Hypothalamus (tissue), 51 donors: ENCODE results near the gene C4orf50.
A peak's percentile ranks its signal among the peaks of the same experiment; 100 is the strongest.
"Not testable (repeated sequence)": the region's sequence is repeated elsewhere in the genome, so short reads cannot be mapped to it uniquely, and the experiment has no call there.

Experiments
- DNase-seq, 51 donors: peaks; one replicate each; lab custom pipeline; 2025; lab: John Stamatoyannopoulos, UW

The C4orf50 gene

DNA sequence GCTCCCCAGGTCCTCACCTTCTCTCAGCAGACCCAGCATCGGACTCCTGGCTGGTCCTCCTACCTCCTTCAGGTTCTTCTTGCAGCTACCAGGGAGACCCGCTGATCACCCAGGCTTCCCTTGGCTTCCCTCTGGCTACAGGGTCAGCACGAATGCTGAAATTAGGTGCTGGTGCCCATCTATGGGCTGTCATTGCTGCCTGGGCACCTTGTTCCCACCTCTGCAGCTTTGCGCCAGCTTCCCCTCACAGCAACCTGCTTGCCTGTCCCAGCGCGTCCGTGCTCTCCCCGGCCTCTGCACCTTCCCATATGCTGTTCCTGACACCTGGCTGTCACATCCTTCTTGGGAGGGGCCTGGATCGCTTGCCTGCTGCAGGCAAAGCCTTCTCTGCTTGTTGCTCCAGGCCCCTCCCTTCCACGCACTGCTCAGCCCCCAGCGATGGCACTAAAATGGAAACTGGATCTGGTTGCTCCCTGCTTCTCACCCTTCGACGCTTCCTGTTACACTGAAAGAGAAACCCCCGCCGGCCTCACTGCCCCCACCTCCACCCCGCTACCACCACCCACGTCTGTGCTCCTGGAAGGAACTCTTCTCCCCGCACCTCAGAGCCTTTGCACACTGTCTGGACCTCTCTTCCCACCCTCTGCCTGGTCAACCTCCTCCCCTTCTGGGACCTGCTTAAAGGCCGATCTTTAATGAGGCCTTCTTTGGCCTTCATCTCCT lies 22.2 kb downstream of the C4orf50 start:
- no peak for DNase-seq

DNA sequence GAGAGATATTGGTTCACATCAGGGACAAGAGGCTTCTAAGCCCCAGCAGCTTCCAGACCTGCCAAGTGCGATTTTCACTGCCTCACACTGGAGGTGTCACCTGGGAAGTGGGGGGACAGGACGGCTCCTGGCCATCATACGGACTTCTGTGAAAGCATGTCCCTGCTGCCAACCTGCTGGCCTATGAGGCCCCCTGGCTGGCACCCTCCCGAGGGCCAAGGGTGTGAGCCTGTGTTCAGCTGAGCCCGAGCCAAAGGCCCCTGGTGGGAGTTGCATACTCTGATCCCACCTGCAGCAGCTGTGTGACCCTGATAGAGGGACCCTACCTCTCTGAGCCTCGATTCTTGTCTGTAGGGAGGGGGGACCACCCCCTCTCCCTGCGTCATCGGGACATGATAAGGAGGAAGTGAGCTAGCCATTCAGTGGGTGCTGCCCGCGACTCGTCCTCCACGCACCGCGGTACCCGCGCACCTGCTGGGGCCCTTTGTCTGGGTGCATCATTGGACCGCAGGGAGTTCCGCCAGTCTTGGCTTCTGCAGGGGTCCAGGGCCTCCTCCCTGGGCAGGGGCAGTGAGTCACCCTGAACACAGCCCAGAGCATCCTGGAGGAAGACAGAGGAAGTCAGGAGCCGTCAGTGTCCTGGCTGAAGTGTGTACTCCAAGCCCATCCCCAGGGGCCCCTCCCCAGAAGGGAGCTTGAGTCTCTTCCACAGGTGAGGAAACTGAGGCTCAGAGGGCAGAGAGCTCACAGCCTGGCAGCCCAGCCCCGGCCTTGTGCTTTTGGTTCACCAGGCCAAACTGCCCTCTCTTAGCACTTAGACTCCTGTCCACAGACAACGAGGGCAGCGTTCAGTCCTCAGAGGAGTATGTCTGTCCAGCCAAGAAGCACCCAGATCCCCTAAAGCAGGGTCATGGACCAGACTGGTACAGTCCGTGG lies 24.1 kb downstream of the C4orf50 start:
- no peak for DNase-seq

DNA sequence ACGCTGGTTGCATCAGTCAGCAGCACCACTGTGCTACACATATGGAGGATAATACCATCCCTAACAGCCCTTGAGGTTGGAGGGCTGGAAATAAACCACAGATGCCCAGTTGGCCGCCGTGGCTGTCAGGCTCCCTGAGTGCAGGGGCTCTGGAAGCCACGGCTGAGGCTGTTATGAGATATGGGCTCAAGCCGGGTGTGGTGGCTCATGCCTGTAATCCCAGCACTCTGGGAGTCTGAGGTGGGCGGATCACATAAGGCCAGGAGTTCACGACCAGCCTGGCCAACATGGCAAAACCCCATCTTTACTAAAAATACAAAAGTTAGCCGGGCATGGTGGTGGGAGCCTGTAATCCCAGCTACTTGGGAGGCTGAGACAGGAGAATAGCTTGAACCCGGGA lies 24.9 kb downstream of the C4orf50 start:
- DNase-seq = not testable (repeated sequence)

DNA sequence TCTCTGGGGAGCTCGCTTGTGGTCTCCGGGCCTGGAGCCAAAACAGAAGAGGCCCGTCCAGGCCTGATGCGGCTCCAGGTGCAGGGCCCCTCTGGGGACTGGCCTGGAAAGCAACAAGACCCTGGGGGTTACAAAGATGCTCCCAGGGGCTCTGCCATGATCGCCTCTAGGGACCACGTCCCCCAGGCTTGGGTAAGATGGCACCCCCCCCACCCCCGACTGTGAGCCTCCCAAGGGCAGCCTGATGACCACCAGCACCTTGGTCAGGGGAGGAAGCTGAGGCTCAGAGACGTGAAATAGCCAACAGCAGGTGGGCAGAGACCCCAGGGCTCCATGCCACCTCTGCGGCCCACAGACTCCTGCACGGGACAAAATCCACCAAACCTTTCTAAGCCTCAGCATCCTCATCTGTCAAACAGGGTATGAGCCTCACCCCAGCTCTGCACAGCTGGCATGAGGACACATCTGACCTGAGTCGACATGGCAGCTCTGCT lies 25.4 kb downstream of the C4orf50 start:
- no peak for DNase-seq

DNA sequence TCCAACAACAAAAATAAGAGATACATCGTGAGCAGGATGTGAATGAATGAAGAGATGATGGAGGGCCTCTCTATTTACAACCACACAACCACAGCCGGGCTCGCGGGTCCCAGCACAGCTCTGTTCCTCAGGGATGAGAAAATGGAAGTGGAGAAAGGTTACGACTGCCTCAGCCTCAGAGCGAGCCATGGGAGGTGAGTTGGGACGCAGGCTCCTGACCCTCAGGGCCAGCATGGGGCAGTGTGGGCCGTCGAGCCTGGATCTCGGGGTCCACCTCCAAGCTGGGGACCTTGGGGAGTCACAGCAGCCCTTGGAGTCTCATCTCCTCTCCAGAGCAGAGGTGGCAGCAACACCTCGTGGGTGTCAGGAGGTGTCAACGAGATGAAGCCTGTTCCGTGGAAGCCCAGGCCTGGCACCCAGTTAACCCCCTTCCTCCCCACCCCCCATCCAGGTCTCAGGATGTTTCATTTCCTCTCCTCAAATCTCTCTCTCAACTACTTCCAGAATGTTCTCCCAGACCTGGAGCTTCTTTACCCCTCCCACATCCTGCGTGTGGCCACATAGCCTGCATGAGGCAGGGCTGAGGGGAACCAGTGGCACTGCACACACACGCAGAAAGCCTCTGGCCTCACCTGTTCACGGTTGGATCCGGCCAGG lies 25.9 kb downstream of the C4orf50 start:
- no peak for DNase-seq

DNA sequence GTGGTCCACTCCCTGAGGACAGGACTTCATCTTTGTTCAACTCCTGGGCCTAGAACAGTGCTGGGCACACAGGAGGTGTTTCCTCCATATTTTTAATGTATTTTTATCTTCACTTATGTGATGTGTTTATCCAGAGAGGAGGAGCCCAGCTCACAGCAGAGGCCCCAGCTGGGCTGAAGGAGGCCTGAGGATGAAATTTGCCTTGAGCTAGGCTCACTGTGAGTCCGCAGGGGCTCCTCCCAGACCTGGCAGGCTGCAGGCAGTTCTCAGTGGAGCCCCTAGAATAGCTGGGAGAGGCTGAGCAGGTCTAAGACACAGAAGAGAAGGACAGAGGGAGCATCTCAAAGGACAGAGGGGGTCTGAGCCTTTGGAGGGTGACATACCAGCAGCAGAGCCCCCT lies 26.8 kb downstream of the C4orf50 start:
- no peak for DNase-seq

DNA sequence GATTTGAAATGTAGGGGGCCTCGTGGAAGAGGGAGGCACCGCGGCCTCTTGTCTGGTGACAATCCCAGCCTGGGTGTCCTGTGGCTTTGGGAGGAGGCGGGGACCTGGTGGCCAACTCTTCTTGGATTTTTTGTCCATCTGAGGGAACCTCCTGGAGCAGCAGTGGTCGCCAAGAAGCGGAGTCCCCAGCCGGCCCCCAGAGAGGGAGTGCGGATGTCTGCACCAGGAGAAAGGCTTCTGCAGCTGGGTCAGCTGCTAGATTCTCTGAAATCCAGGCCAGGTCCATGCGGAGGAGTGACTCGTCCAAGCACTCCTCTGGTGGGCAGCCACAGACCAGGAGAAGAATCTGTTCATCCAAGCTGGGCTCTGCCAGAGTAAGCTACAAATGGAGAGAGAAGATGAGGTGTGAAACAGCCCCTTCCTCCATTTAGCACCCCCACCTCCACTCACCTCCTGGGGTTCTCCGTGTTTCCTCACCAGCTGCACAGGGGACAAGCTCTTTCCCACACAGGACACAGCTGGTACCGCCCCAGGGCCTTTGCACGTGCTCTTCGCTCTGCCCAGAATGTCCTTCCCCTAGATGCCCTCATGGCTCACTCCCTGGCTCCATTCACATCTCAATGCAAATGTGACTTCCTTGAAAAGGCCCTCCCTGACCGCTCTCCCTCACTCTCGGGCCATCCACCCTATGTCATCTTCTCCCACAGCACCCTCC lies 27.6 kb downstream of the C4orf50 start:
- no peak for DNase-seq

DNA sequence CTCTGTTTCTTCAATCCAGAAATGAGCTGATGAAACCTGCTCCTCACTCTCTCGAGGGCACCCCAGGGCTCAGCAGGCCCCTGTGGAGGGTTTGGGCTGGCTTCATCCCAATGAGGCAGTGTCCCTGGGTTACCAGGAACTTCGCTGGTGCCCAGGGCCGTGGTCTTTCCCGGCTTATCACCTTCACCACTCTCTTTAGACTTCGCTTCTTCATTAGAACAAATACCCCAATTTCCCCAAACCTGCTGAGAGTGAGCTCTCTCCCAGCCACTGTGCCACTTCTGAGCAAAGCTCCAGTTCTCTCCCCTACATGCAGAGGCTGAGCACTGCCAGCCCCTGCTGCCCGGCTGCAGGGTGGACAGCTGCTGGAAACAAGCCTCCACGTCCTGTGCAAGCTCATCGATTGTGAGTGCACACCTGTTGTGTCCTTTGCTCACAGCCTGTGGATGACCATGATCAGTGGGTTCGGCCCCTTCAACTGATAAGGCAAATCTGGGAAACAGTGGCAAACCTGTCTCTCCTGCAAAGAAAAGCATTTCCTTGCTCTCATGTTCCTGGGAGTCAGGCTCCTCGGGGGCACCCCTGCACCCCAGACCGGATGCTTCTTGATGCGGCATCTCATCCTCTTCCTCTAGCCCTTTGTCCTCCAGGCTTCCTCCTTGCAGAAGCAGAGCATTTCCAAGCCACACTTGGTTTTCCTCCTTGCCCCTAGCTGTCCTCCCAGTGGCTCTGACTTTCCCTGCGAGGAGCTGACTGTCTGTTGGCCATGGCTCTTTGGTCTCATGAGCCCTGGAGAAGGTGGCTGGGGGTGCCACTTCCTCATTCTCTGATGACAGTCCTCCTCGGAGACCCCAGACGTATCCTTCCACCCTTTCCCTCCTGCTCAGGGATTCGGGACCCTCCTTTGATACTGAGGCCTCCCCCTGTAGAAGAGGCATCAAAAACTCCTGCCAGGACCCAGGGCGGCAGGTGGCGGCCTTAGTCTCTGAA lies 28.7 kb downstream of the C4orf50 start:
- no peak for DNase-seq

DNA sequence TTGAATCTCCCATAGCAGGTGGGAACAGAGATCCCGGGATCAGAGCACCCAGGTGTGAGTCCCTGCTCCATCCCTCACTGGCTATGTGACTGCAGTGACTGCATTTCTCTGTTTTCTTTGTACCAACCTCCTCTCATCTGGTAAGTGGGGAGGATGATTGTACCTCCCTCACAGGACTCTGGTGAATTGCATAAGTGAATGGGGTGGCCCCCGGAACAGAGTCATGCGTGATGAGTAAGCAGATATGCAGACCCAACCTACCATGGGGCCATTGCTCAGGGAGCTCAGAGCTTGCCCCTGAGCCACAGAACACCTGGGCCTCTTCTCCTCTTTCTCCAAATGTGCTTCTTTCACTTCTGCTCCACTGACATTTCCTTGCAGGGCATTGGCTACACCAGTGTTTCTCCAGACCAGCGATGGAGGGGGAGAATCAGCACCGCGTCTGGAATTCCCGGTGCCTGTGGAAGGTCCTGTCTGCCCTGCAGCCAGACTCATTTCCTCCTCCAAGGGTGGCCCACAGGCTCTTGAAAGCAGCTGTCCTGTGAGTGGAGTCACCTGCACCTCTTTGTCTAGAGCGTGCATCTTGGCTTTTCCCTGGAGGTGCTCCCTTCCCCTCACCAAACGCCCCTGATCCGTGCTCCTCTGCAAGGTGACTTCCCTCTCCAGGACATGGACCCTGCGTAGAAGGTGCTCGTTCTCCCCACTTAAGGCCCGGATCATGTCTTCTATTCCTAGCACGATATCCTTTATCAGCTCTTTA lies 30.0 kb downstream of the C4orf50 start:
- DNase-seq = peak in 1 of 51 donors; percentile 9

DNA sequence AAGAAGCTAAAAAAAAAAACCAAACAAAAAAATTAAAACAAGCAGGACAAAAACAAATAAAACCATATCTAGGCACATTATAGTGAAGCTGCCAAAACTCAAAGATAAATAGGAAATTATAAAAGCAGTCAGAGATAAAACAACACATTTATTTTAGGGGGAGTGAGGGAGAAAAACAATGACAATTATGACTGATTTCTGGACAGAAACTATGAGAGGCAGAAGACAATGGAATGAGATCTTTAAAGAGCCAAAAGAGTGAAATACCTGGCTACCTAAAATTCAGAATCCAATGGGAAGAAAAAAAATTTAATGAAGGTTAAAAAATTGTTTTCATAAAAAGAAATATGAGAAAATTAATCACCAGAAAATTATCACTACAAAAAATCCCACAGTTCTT lies 33.4 kb downstream of the C4orf50 start:
- no peak for DNase-seq

DNA sequence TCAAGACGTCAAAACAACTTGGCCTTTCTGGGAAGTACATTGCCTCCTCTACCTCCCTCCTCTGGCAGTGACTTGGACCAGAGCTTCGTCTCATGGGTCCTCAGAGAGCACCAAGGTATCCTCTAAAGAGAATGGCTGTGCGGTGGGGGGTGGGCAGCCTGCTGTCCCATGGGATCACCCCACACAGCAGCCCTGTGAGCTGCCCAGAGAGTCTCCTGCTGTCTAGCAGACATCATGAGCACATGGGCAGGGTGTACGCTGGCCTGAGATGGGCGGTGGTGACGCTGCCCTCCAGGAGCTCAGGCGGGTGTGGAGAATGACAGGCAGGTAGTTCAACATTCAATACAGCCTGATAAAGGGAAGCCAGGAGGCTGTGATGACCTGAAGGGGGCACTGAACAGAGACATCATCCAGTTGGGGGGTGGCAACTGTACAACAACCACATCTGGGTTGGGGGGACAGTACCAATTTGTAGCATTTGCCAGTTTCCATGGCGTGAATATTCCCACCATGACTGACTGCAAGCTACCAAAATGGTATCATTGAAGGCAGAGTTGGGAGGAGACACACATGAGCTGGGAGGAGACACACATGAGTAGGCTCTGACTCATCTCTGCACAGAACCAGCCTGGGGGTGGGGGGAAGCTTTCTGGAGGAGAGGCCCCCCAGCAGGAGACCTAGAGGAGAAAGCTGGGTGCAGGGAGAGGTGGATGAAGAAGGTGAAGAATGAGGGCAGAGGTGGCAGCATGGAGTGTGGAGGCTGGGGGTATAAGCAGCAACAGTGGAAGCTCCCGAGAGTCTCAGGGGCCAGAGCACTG lies 35.9 kb downstream of the C4orf50 start:
- peak in 1 of 51 donors; percentile 27 for DNase-seq

DNA sequence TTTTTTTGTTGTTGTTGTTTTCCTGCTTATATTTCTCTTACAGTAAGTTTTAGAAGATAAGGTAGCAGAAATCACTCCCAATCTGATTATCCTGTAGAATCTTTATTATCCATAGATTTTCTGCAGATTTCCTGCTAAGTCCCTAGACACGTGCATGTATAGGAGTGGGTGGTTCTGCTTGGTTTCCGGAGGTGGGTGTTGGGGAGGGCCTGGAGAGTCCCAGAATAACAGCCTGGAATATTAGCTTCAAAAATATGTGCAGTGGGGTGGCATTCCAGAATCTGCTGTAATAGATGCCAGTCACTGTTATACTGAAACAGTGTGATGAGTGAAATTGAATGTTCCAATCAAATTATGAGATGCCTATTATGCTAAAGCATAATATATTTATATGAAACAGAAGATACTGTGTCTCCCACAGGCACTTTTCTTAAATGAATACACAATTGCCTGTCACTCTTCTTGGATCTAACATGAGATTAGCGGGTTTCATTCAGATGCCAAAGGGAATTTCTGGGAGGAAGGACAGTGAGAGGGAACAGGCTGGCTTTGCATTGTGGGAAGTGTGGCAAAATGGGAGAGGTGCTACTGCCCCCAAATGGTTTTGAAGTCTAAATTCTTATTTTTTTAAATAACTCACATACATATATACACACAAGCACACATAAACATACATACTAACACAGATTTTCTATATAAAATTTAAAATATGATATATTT lies 37.6 kb downstream of the C4orf50 start:
- DNase-seq = no peak

DNA sequence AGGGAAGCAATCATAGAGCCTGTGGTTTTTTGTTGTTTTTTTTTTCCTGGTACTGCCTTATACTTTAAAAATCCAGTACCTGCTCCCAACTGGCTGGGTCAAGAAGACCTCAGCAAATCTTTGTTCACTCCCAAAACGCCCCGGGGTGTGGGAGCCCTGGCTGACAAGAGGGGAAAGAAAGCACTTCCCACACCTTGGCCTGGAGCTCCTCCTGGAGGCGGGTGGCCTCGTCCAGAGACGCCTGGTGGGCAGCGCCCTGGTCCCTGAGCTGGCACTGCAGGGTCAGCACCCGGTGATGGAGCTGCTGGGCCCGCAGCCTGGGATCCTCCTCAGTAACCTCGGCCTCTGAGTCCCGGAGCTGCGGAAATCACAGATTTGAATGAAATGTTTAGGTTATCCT lies 38.2 kb downstream of the C4orf50 start:
- DNase-seq = no peak

DNA sequence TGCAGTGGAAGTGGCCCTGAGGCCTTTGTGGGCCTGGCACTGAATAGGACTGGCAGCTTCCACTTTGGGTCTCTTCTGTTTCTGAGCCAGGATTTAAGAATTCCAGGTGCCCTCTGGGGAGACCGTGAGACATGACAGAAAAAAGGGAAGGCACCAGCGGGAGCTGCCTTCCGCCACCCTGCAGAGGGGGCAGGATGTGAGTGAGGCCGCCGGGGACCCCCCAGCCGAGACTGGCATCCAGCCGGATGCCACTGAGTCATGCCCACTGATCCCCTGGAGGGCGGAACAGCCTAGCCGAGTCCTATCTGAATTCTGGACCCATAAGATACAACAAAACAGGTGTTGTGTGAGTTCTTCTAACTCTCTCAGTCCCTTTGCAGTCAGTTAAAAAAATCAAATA lies 41.3 kb downstream of the C4orf50 start:
- DNase-seq = no peak

DNA sequence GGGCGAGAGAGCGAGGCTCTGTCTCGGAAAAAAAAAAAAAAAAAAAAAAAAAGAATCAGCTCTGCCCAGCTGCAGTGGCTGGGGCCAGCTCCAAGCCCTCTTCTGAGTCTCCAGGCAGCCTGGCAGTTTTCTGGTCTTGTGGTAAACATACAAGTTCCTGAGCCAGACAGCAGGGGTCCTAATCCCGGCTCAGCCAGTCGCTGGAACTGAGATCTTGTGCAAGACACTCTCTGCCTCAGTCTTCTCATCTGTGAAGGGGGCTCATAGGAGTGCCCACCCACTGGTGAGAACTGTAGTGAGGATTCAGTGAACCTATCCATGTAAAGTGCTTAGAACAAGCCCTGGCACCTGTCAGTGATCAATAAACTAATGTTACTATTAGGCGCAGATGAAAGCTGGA lies 41.8 kb downstream of the C4orf50 start:
- DNase-seq = no peak

DNA sequence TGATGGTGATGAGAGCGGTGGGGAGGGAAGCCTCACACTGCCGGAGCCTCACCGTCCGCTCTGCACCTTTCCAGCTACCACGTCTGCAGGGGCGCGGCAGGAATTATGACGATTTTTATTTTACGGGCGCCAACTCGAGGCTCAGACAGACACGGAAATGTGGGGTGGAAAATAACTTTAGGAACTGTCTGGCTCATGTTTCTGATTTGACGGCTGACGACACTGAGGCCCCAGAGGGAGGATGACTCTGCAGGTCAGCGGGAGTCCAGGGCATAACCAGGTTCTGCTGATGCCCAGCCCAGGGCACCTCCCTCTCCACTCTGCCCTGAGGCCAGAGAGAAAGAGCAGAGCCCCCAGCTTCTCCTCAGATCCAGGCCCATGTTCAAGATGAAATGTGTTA lies 43.9 kb downstream of the C4orf50 start:
- DNase-seq = no peak
